ENCODE measurements around the gene EMC9. TPM values are rescaled to one million over a fixed set of nuclear protein-coding genes. Genes with fewer than 3 reads are reported as not detected.

Gene EMC9
- total RNA-seq, 4 donors from 2014 or later: 13.6 to 18.8 (median 16.3) TPM

DNA sequence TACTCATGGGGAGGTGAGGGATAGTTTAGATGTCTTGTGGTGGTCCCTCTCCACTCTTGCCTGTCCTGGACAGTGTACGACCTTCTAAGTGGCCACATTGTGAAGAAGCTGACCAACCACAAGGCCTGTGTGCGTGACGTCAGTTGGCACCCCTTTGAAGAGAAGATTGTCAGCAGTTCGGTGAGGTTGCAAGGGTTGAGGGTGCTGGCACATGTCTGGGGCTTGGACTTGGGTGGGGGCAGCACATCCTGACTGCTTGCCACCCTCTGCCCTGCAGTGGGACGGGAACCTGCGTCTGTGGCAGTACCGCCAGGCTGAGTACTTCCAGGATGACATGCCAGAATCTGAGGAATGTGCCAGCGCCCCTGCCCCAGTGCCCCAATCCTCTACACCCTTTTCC is 18.5 kb downstream of the EMC9 start:
- ATAC-seq: no peak

DNA sequence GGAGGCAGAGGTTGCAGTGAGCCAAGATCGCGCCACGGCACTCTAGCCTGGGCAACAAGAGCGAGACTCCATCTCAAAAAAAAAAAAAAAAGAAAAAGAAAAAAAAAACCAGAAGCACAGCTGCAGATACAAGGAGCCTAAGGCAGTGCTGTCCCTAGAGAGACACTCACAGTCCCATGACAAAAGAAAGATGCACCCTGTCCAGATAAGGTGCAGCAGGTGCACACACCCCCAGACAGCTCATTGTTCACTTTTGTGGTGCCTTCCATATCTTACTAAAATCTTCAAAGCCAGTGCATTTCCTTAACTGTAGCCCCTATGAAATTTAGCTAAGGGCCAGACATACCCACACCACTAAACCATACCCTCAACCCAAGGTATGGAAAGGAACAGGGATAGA is 19.0 kb downstream of the EMC9 start:
- ATAC-seq (no peak), DNase-seq (no peak)
- TF ChIP-seq POLR2A (IDR thresholded peaks at IDR 0.05): no peak
- TF ChIP-seq, protein P1, sequence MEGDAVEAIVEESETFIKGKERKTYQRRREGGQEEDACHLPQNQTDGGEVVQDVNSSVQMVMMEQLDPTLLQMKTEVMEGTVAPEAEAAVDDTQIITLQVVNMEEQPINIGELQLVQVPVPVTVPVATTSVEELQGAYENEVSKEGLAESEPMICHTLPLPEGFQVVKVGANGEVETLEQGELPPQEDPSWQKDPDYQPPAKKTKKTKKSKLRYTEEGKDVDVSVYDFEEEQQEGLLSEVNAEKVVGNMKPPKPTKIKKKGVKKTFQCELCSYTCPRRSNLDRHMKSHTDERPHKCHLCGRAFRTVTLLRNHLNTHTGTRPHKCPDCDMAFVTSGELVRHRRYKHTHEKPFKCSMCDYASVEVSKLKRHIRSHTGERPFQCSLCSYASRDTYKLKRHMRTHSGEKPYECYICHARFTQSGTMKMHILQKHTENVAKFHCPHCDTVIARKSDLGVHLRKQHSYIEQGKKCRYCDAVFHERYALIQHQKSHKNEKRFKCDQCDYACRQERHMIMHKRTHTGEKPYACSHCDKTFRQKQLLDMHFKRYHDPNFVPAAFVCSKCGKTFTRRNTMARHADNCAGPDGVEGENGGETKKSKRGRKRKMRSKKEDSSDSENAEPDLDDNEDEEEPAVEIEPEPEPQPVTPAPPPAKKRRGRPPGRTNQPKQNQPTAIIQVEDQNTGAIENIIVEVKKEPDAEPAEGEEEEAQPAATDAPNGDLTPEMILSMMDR (IDR thresholded peaks at IDR 0.05 in 4 of 5, conservative IDR thresholded peaks at IDR 0.05 in 1 of 5): no peak
- H3K27ac ChIP-seq: no peak overlapping the region
- intact Hi-C loops (cut with DNase I; ENCODE audit: low total_unique reads) (no loop called here), in situ Hi-C loops (cut with MboI; ENCODE audit: low sequenced_read_pairs in 4 of 4) (no loop called here)
- peaks cover 2 to 69% of the 10 kb centered on the region in 2 donors for H3K36me3 ChIP-seq
- no peak overlapping the region for H3K4me3 ChIP-seq
- no peaks in the 10 kb centered on the region for H3K9me3 ChIP-seq
- H3K4me1 ChIP-seq: no peaks in the 10 kb centered on the region
- no peaks in the 10 kb centered on the region for H3K27me3 ChIP-seq

More for the DNA sequence above, 18.5 kb downstream of the EMC9 start:
- no peak overlapping the region for H3K4me3 ChIP-seq
- TF ChIP-seq, protein P1 (IDR thresholded peaks at IDR 0.05 in 4 of 5, conservative IDR thresholded peaks at IDR 0.05 in 1 of 5): no peak
- no peak for TF ChIP-seq POLR2A (IDR thresholded peaks at IDR 0.05)
- intact Hi-C loops (cut with DNase I; ENCODE audit: low total_unique reads) (no loop called here), in situ Hi-C loops (cut with MboI; ENCODE audit: low sequenced_read_pairs in 4 of 4) (no loop called here)
- H3K27ac ChIP-seq: no peak overlapping the region
- H3K27me3 ChIP-seq: no peaks in the 10 kb centered on the region
- H3K9me3 ChIP-seq: no peaks in the 10 kb centered on the region
- DNase-seq: no peak
- peaks cover 2 to 65% of the 10 kb centered on the region in 2 donors for H3K36me3 ChIP-seq
- H3K4me1 ChIP-seq: no peaks in the 10 kb centered on the region

DNA sequence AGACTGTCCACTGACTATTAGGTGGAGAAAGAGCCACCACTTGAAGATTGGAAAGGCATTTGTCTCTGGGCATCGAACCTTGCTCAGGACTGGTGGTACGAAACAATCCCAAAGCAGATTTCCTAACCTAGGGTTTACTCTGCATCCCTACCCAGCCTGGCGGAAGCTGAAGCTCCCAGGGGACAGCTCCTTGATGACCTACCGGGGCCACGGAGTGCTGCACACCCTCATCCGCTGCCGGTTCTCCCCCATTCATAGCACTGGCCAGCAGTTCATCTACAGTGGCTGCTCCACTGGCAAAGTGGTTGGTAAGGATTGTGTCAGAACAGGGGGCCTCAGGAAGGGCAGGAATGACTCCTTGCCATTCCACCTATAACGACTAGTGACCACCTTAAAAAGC is 20.2 kb downstream of the EMC9 start:
- DNase-seq (no peak), ATAC-seq (no peak)
- TF ChIP-seq, protein P1 (IDR thresholded peaks at IDR 0.05 in 4 of 5, conservative IDR thresholded peaks at IDR 0.05 in 1 of 5): no peak
- TF ChIP-seq POLR2A (IDR thresholded peaks at IDR 0.05): no peak
- peaks cover 3 to 6% of the 10 kb centered on the region in 2 donors for H3K4me1 ChIP-seq
- in situ Hi-C loops (cut with MboI; ENCODE audit: low sequenced_read_pairs in 4 of 4) (no loop called here), intact Hi-C loops (cut with DNase I; ENCODE audit: low total_unique reads) (no loop called here)
- H3K4me3 ChIP-seq: no peak overlapping the region
- no peaks in the 10 kb centered on the region for H3K27me3 ChIP-seq
- no peak overlapping the region for H3K27ac ChIP-seq
- H3K9me3 ChIP-seq: no peaks in the 10 kb centered on the region
- peaks cover 2 to 72% of the 10 kb centered on the region in 2 donors for H3K36me3 ChIP-seq

DNA sequence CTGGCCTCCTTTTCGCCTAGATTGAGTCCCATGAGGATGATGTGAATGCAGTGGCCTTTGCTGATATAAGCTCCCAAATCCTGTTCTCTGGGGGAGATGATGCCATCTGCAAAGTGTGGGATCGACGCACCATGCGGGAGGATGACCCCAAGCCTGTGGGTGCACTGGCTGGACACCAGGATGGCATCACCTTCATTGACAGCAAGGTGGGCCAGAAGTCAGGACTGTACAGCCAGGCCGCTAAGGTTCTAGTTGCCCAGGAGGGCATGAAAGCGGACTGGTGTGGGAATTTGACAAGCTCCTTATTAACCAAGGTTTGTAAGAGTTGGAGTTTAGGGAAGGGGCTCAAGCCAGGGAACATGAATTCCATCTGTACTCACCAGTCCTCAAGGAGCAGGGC is 21.7 kb downstream of the EMC9 start:
- Histone ChIP-seq H3K9me3 (no peaks in the 10 kb centered on the region), H3K4me1 (peaks cover 12 to 13% of the 10 kb centered on the region in 2 donors), H3K36me3 (peaks cover 2 to 72% of the 10 kb centered on the region in 2 donors), H3K27ac (no peak overlapping the region), H3K27me3 (no peaks in the 10 kb centered on the region), H3K4me3 (no peak overlapping the region)
- DNase-seq (no peak), ATAC-seq (no peak)
- no peak for TF ChIP-seq POLR2A (IDR thresholded peaks at IDR 0.05)
- TF ChIP-seq, protein P1 (IDR thresholded peaks at IDR 0.05 in 4 of 5, conservative IDR thresholded peaks at IDR 0.05 in 1 of 5): no peak
- intact Hi-C loops (cut with DNase I; ENCODE audit: low total_unique reads) (no loop called here), in situ Hi-C loops (cut with MboI; ENCODE audit: low sequenced_read_pairs in 4 of 4) (no loop called here)

DNA sequence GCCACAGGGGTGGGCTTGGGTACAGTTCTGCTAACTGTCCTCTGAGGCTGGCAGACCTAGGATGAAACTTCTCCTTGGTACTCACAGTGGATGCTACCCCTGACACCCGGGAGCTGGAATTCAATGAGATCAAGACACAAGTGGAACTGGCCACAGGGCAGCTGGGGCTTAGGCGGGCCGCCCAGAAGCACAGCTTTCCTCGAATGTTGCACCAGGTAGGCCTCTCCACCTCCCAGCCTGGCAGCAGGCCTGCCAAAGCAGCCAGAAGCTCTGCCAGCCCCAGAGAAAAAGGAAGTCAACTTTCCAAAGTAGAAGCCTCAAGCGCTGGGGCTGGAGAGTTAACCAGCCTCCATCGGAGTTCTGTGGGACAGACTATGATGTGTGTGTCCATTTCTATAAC is 24.2 kb downstream of the EMC9 start:
- in situ Hi-C loops (cut with MboI; ENCODE audit: low sequenced_read_pairs in 4 of 4): no loop called here

More for the DNA sequence above, 24.2 kb downstream of the EMC9 start:
- Histone ChIP-seq H3K36me3 (peaks cover 2 to 50% of the 10 kb centered on the region in 2 donors), H3K27me3 (no peaks in the 10 kb centered on the region), H3K27ac (peak overlapping the region in 1 of 4 donors; percentile 99), H3K4me3 (no peak overlapping the region), H3K4me1 (peaks cover 16 to 19% of the 10 kb centered on the region in 2 donors), H3K9me3 (no peaks in the 10 kb centered on the region)
- ATAC-seq (no peak), DNase-seq (no peak)
- TF ChIP-seq POLR2A (IDR thresholded peaks at IDR 0.05): no peak
- TF ChIP-seq, protein P1 (IDR thresholded peaks at IDR 0.05 in 4 of 5, conservative IDR thresholded peaks at IDR 0.05 in 1 of 5): no peak
- intact Hi-C loops (cut with DNase I; ENCODE audit: low total_unique reads): no loop called here
